Endothelial cell of umbilical vein (primary cell): Measurements from ENCODE around the gene MICAL3. TPM values are rescaled to one million over a fixed set of nuclear protein-coding genes. Genes with fewer than 3 reads are reported as not detected.

Experiments used
- BruUV-seq: library from RNA; stranded (reverse); fragments of 400-500 nt; replicated peaks from 2 replicates; lab custom pipeline; 2021; lab: Mats Ljungman, UMichigan
- CTCF ChIA-PET: fragments of 300-600, 350-600 bp; sonication (Branson Sonifier 250); formaldehyde crosslinking; loops from one replicate; lab custom pipeline; 2021; ENCODE audit warnings: antibody characterized with exemption, inconsistent platforms; lab: Charles Lee
- POLR2A ChIA-PET: fragments of 300-600, 350-600 bp; sonication (Branson Sonifier 250); formaldehyde crosslinking; loops from one replicate; lab custom pipeline; 2021; ENCODE audit warnings: antibody characterized with exemption, inconsistent platforms; lab: Charles Lee
- DNase-seq: peaks from one replicate; pipeline ENCODE4 v3.0.0-alpha.2; 2011; ENCODE audit warnings: low read depth, low spot score
- FAIRE-seq: peaks from 2 replicates; lab custom pipeline; 2011; peaks lifted over from hg19 to GRCh38; lab: Jason Lieb, UNC
- H2AFZ ChIP-seq: 2 replicates; pipeline ENCODE4 v1.6.0; 2012; ENCODE audit warnings: low read depth, low read length, control low read depth, inconsistent platforms
- H3K27ac ChIP-seq: 2 replicates; pipeline ENCODE4 v1.5.1; 2011; ENCODE audit warnings: low read depth, mild to moderate bottlenecking, control low read depth, low read length, moderate library complexity; ENCODE audit not compliant: insufficient read depth
- H3K27me3 ChIP-seq, 2 experiments: 2 replicates each; pipeline versions ENCODE4 v1.6.0 to v1.6.1; 2011; ENCODE audit warnings: low read length in 2 of 2, mixed read lengths in 1 of 2; ENCODE audit not compliant: control insufficient read depth in 2 of 2, insufficient read depth in 2 of 2
- H3K36me3 ChIP-seq, 2 experiments: 2 replicates in 1 of 2; 3 replicates in 1 of 2; pipeline ENCODE4 v1.5.1; 2011; ENCODE audit warnings: low read length in 2 of 2, mild to moderate bottlenecking in 1 of 2, moderate library complexity in 1 of 2; ENCODE audit not compliant: control insufficient read depth in 2 of 2, insufficient read depth in 2 of 2; ENCODE audit errors: extremely low read depth in 1 of 2
- H3K4me1 ChIP-seq: 3 replicates; pipeline ENCODE4 v1.5.1; 2011; ENCODE audit warnings: mild to moderate bottlenecking, low read length; ENCODE audit not compliant: control insufficient read depth, insufficient read depth; ENCODE audit errors: extremely low read depth
- H3K4me2 ChIP-seq: 2 replicates; pipeline ENCODE4 v1.6.1; 2011; ENCODE audit warnings: low read length, control low read depth, mixed read lengths; ENCODE audit not compliant: insufficient read depth
- H3K4me3 ChIP-seq, 3 experiments: fragments of 200-600 bp in 1 of 3; sonication (generic), shearing (Covaris generic) in 1 of 3; replicated peaks in 1 of 3; 2 replicates each; pipeline ENCODE4 v1.5.1; 2011 to 2016; ENCODE audit warnings: control low read depth in 3 of 3, low read length in 3 of 3, mild to moderate bottlenecking in 2 of 3, inconsistent platforms in 1 of 3, low read depth in 1 of 3, moderate library complexity in 1 of 3; ENCODE audit not compliant: insufficient read depth in 1 of 3
- H3K79me2 ChIP-seq: 2 replicates; pipeline ENCODE4 v1.6.0; 2012; ENCODE audit warnings: low read length, inconsistent platforms; ENCODE audit not compliant: control insufficient read depth, insufficient read depth
- H3K9ac ChIP-seq: replicated peaks from 2 replicates; pipeline ENCODE3; 2011; ENCODE audit warnings: low read length, control low read depth; ENCODE audit not compliant: insufficient read depth; ENCODE audit errors: extremely low read depth
- H3K9me1 ChIP-seq: replicated peaks from 3 replicates; pipeline ENCODE4 v1.6.0; 2011; ENCODE audit warnings: mild to moderate bottlenecking, low read length; ENCODE audit not compliant: control insufficient read depth, insufficient read depth; ENCODE audit errors: extremely low read depth
- H3K9me3 ChIP-seq: replicated peaks from 2 replicates; pipeline ENCODE4 v1.5.1; 2012; ENCODE audit warnings: low read length, inconsistent platforms; ENCODE audit not compliant: control insufficient read depth, insufficient read depth
- H4K20me1 ChIP-seq: replicated peaks from 2 replicates; pipeline ENCODE3; 2011; ENCODE audit warnings: mild to moderate bottlenecking, low read length; ENCODE audit not compliant: control insufficient read depth, insufficient read depth; ENCODE audit errors: extremely low read depth
- FOS ChIP-seq: IDR thresholded peaks from 2 replicates; pipeline ENCODE4 v1.6.1; 2011; ENCODE audit warnings: mild to moderate bottlenecking, low read length, moderate library complexity, borderline replicate concordance; ENCODE audit not compliant: insufficient read depth
- GATA2 ChIP-seq: IDR thresholded peaks from 2 replicates; pipeline ENCODE4 v1.7.0; 2011; ENCODE audit warnings: low read depth, mild to moderate bottlenecking, moderate library complexity, mixed read lengths, low read length; ENCODE audit not compliant: insufficient read length, insufficient read depth
- JUN ChIP-seq: IDR thresholded peaks from 2 replicates; pipeline ENCODE4 v1.6.1; 2011; ENCODE audit warnings: borderline replicate concordance, low read depth; ENCODE audit not compliant: insufficient read length, insufficient read depth
- MYC ChIP-seq: IDR thresholded peaks from one replicate; pipeline ENCODE4 v1.6.1; 2011; ENCODE audit warnings: mild to moderate bottlenecking, low read depth, low read length
- POLR2A ChIP-seq: IDR thresholded peaks from 2 replicates; pipeline ENCODE4 v1.6.1; 2012; ENCODE audit warnings: low read depth, mild to moderate bottlenecking, control low read depth, low read length
- POLR2AphosphoS5 ChIP-seq: IDR thresholded peaks from 2 replicates; pipeline ENCODE4 v1.6.1; 2012; ENCODE audit warnings: low read depth, mild to moderate bottlenecking, control low read depth, low read length, moderate library complexity; ENCODE audit not compliant: insufficient read depth
- dilution Hi-C: fragments of 300-500 bp; cut with MboI; formaldehyde crosslinking; loops from one replicate; pipeline ENCODE4 v1.15.0; 2019; ENCODE audit warnings: low sequenced_read_pairs; ENCODE audit not compliant: extremely low pct_ligation_motif_present
- intact Hi-C: fragments of 100-400 bp; cut with micrococcal nuclease; formaldehyde crosslinking; loops from one replicate; pipeline ENCODE4 v1.10.0; 2022
- polyA plus RNA-seq, 4 experiments: library from polyadenylated mRNA; depleted of rRNA in 3 of 4; stranded (reverse) in 3 of 4; unstranded in 1 of 4; fragments of >200 nt; gene quantifications; 2 replicates each; pipeline versions ENCODE4 v1.2.1 to v1.2.3, GENCODE V29; 2011 to 2012; ENCODE audit warnings: missing spikeins in 1 of 4
- total RNA-seq: library from RNA; stranded (reverse); gene quantifications from 2 replicates; pipeline ENCODE4 v1.2.3, GENCODE V29; 2021
- TF ChIP-seq, protein P1 (sequence below), 2 donors: IDR thresholded peaks; 1 replicate in 1 of 2; 2 replicates in 1 of 2; pipeline ENCODE4 v1.5.1; 2011; ENCODE audit warnings: low read length in 2 of 2, mild to moderate bottlenecking in 2 of 2, moderate library complexity in 2 of 2, control low read depth in 1 of 2, inconsistent platforms in 1 of 2, low read depth in 1 of 2; ENCODE audit not compliant: insufficient read depth in 1 of 2; ENCODE audit errors: extremely low read depth in 1 of 2

Gene MICAL3
- total and polyA plus RNA-seq, 2 donors (not counting 3 experiments of a cell fraction or from before 2014, with no cell fraction given), result 14.5 to 63.7 TPM

- no peak overlapping the region for H2AFZ ChIP-seq
- dilution Hi-C loops (no loop called here), intact Hi-C loops (loop anchor here (5.0 kb wide), 1 partner anchor 38 kb away; no protein-coding TSS in a partner anchor)
- no peak overlapping the region for H3K9ac ChIP-seq
- no peaks in the 10 kb centered on the region for H3K36me3 ChIP-seq
- H3K4me2 ChIP-seq, result no peak overlapping the region
- POLR2A ChIA-PET, result no interaction called here
- no peak for FAIRE-seq
- no peaks in the 10 kb centered on the region for H3K9me1 ChIP-seq
- no peaks in the 10 kb centered on the region for H3K4me1 ChIP-seq
- TF ChIP-seq POLR2AphosphoS5 (no peak), MYC (no peak), POLR2A (no peak), GATA2 (no peak), JUN (no peak), FOS (no peak)
- TF ChIP-seq, protein P1, sequence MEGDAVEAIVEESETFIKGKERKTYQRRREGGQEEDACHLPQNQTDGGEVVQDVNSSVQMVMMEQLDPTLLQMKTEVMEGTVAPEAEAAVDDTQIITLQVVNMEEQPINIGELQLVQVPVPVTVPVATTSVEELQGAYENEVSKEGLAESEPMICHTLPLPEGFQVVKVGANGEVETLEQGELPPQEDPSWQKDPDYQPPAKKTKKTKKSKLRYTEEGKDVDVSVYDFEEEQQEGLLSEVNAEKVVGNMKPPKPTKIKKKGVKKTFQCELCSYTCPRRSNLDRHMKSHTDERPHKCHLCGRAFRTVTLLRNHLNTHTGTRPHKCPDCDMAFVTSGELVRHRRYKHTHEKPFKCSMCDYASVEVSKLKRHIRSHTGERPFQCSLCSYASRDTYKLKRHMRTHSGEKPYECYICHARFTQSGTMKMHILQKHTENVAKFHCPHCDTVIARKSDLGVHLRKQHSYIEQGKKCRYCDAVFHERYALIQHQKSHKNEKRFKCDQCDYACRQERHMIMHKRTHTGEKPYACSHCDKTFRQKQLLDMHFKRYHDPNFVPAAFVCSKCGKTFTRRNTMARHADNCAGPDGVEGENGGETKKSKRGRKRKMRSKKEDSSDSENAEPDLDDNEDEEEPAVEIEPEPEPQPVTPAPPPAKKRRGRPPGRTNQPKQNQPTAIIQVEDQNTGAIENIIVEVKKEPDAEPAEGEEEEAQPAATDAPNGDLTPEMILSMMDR (IDR thresholded peaks at IDR 0.05; ENCODE audit: extremely low read depth in 1 of 2, insufficient read depth in 1 of 2, low read depth in 1 of 2, low read length in 2 of 2), result no peak
- no peaks in the 10 kb centered on the region for H3K9me3 ChIP-seq
- no peak overlapping the region for H3K27ac ChIP-seq
- peaks cover 59% of the 10 kb centered on the region for H3K79me2 ChIP-seq
- BruUV-seq, result no TSS peak
- H3K27me3 ChIP-seq, result no peaks in the 10 kb centered on the region
- CTCF ChIA-PET, result interaction anchor here (1.3 to 1.6 kb wide), 2 partner anchors 12 to 15 kb away, joined by 3 to 7 read pairs; no protein-coding TSS in a partner anchor
- no peaks in the 10 kb centered on the region for H4K20me1 ChIP-seq
- DNase-seq, result no peak
- no peak overlapping the region for H3K4me3 ChIP-seq
Measured at GRCh38 chr22:17960011-17960410, 64.3 kb downstream of the MICAL3 start.
